DMS 273 treated with DMSO at 0.1 percent for 48 hours (cell line): ENCODE measurements around the gene DAB2.
"Not testable (repeated sequence)": the region's sequence is repeated elsewhere in the genome, so short reads cannot be mapped to it uniquely, and the experiment has no call there.

ENCODE experiments used
- DNase-seq: peaks from one replicate; lab custom pipeline; 2025; lab: John Stamatoyannopoulos, UW

Gene DAB2

GRCh38 chr5:39340506-39340905 lies 84.3 kb downstream of the DAB2 start:
- no peak for DNase-seq

DNA sequence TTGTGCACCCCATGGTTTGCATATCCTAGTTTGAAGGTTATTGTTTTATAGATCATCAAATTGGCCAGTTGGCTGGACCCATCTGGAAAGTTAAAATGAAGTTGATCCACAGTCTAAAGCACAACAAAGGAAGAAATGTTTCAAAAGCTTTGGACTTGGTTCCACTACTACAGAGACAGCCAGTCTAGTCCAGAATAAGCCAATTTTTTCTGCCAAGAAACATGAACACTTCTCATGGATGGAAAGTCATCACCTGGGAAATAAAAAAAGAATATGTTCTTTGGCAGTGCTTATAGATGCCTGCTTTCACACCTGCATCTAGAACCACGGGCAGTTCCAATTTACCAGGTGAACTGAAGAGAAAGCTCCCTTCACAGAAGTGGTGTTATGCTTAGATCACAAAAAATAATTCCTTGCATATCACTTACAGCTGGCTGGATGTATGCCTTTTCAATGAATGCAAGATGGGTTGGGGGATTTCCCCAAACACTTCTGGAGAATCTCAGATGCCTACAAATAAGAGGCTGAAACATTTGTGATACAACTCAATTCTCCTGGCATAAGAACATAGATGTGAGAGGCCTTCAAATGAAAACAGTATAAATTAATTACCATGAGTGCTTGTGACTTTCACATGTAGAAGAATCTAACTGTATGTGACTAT lies 87.4 kb downstream of the DAB2 start:
- no peak for DNase-seq

- DNase-seq = not testable (repeated sequence)
These were observed 90.5 kb downstream of the DAB2 start for GRCh38 chr5:39334296-39334695.

GRCh38 chr5:39333104-39333503 lies 91.7 kb downstream of the DAB2 start:
- DNase-seq = no peak

DNA sequence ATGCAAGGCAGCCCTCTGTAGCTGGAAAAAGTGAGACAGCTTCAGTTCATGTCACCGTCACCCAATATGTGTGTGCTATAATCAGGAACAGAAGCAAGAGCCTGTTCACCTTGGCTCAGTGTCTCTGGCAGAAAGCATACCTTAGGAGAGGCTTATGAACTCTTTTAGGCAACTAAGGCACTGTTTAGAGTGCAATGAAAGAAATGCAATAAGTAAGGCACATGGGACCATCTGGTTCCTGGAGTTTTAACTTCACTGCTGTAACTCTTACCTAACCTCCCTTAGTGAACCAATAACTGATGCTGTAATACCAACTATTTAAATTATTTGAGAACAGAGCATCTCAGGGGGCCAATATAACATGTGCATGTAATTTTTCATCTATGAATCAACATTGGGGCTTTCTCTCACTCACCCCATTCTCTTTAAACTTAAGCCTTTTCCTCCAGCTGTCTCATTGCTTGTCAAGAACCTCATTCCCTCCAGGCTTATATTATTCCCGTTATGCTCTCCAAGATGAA lies 92.9 kb downstream of the DAB2 start:
- DNase-seq = no peak

DNA sequence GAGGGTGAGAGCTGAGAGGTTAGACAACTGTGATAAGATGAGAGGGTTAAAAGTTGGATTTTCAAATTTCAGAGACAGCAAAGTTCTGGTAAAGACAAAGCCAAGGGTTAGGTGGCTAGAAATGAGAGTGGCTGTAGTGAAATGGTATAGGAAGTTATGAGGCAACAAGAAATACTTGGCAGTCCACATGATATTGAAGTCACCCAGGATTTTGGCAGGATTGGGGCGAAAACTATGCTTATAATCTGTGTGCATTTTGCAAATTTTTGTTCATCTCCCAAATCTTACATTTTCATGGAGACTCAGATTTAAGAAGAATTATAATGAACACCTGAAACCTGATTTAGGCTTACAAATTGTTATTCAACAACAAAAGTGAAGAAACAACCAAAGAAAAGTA lies 96.0 kb downstream of the DAB2 start:
- DNase-seq = no peak

DNA sequence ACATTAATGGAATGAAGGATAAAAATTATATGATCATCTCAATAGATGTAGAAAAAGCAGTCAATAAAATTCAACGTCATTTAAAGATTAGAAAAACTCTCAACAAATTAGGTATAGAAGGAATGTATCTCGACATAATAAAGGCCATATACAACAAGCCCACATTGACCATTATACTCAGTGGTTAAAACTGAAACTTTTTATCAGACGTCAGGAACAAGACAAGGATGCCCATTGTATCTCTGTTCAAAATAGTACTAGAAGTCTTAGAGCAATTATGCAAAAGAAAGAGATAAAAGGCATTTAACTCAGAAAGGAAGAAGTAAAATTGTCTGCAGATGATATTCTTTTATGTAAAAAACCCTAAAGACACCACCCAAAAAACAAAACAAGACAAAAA lies 101.2 kb downstream of the DAB2 start:
- no peak for DNase-seq
